GM12878 (cell line): ENCODE data around the gene EHHADH. TPM values are rescaled to one million over a fixed set of nuclear protein-coding genes. Genes with fewer than 3 reads are reported as not detected.

Source experiments
- ATAC-seq: fragments of 200-7000 bp; cut with Tn5 transposase; 3 replicates; pipeline ENCODE4 v1.9.1; 2020; ENCODE audit warnings: mild to moderate bottlenecking, moderate library complexity
- BruUV-seq: library from RNA; stranded (reverse); fragments of 400-500 nt; replicated peaks from 2 replicates; lab custom pipeline; 2021; lab: Mats Ljungman, UMichigan
- CTCF ChIA-PET: fragments of 300-600 bp; sonication (Branson Sonifier 250); formaldehyde crosslinking; extraction: SDS; loops from one replicate; lab custom pipeline; 2021; ENCODE audit warnings: inconsistent platforms; lab: Yijun Ruan, JAX
- POLR2A ChIA-PET: fragments of 350-600 bp; formaldehyde crosslinking; extraction: SDS; loops from one replicate; lab custom pipeline; 2021; ENCODE audit warnings: inconsistent platforms; lab: Charles Lee
- RAD21 ChIA-PET: fragments of 300-600 bp; sonication (Branson Sonifier 250); formaldehyde crosslinking; loops from one replicate; lab custom pipeline; 2023; ENCODE audit warnings: antibody characterized with exemption; ENCODE audit not compliant: unreplicated experiment; lab: Charles Lee
- SMC1A ChIA-PET: fragments of 300-600 bp; sonication (Branson Sonifier 250); formaldehyde crosslinking; loops from one replicate; lab custom pipeline; 2023; ENCODE audit not compliant: unreplicated experiment, uncharacterized antibody; lab: Charles Lee
- DNase-seq: peaks from one replicate; pipeline ENCODE4 v3.0.0-alpha.2; 2011; ENCODE audit warnings: low read depth, low spot score
- FAIRE-seq: peaks from 3 replicates; lab custom pipeline; 2011; peaks lifted over from hg19 to GRCh38; lab: Jason Lieb, UNC
- H2AFZ ChIP-seq: 2 replicates; pipeline ENCODE4 v1.6.0; 2011; ENCODE audit warnings: low read depth, low read length, control low read depth; ENCODE audit not compliant: control insufficient read depth
- H3K27ac ChIP-seq: 2 replicates; pipeline ENCODE4 v1.5.1; 2011; ENCODE audit warnings: control low read depth; ENCODE audit not compliant: control insufficient read depth, insufficient read depth
- H3K27me3 ChIP-seq, 2 experiments: replicated peaks in 1 of 2; 2 replicates each; pipeline versions ENCODE4 v1.6.0 to v1.6.1; 2011; ENCODE audit warnings: low read length in 1 of 2; ENCODE audit not compliant: control insufficient read depth in 2 of 2, insufficient read depth in 2 of 2
- H3K36me3 ChIP-seq, 2 experiments: 2 replicates each; pipeline ENCODE4 v1.5.1; 2011; ENCODE audit warnings: low read length in 1 of 2; ENCODE audit not compliant: control insufficient read depth in 2 of 2, insufficient read depth in 2 of 2
- H3K4me1 ChIP-seq: 2 replicates; pipeline ENCODE4 v1.6.1; 2011; ENCODE audit warnings: mild to moderate bottlenecking, low read length, moderate library complexity, mixed read lengths; ENCODE audit not compliant: control insufficient read depth, insufficient read depth
- H3K4me2 ChIP-seq: 2 replicates; pipeline ENCODE4 v1.6.0; 2011; ENCODE audit warnings: control low read depth; ENCODE audit not compliant: control insufficient read depth, insufficient read depth
- H3K4me3 ChIP-seq: fragments of 200-600 bp; sonication (generic); 2 replicates; pipeline ENCODE4 v1.5.1; 2016
- H3K79me2 ChIP-seq: 2 replicates; pipeline ENCODE4 v1.6.0; 2011; ENCODE audit warnings: low read length; ENCODE audit not compliant: control insufficient read depth, insufficient read depth
- H3K9ac ChIP-seq: 2 replicates; pipeline ENCODE4 v1.8.0; 2011; ENCODE audit warnings: low read length, control low read depth, mixed read lengths; ENCODE audit not compliant: control insufficient read depth, insufficient read depth
- H3K9me3 ChIP-seq: replicated peaks from 3 replicates; pipeline ENCODE4 v1.5.1; 2011; ENCODE audit warnings: mild to moderate bottlenecking, low read length; ENCODE audit not compliant: control insufficient read depth, insufficient read depth
- H4K20me1 ChIP-seq: 2 replicates; pipeline ENCODE4 v1.6.0; 2011; ENCODE audit not compliant: control insufficient read depth, insufficient read depth
- ATF3 ChIP-seq: IDR thresholded peaks from 2 replicates; pipeline ENCODE4 v1.6.1; 2011; ENCODE audit warnings: low read depth, mild to moderate bottlenecking, low read length, moderate library complexity, borderline replicate concordance; ENCODE audit errors: extremely low read depth
- CBFB ChIP-seq: IDR thresholded peaks from 2 replicates; pipeline ENCODE4 v1.6.1; 2016; ENCODE audit warnings: antibody characterized with exemption, low read depth
- EGR1 ChIP-seq, 2 experiments: IDR thresholded peaks; 1 replicate in 1 of 2; 2 replicates in 1 of 2; pipeline ENCODE4 v1.6.1; 2011 to 2012; ENCODE audit warnings: low read depth in 2 of 2, low read length in 2 of 2, borderline replicate concordance in 1 of 2, mild to moderate bottlenecking in 1 of 2, moderate library complexity in 1 of 2
- FOXM1 ChIP-seq: IDR thresholded peaks from 2 replicates; pipeline ENCODE4 v1.6.1; 2012; ENCODE audit warnings: low read depth, mild to moderate bottlenecking, inconsistent platforms, low read length, moderate library complexity
- JUND ChIP-seq: IDR thresholded peaks from 2 replicates; pipeline ENCODE4 v1.6.1; 2012; ENCODE audit warnings: low read depth, mild to moderate bottlenecking, low read length, improper control_type of control experiment, moderate library complexity
- MTA3 ChIP-seq: IDR thresholded peaks from 2 replicates; pipeline ENCODE4 v1.6.1; 2012; ENCODE audit warnings: low read length, inconsistent platforms, borderline replicate concordance
- NFYB ChIP-seq: IDR thresholded peaks from 2 replicates; pipeline ENCODE4 v1.6.1; 2011; ENCODE audit warnings: low read depth, mild to moderate bottlenecking, low read length, improper control_type of control experiment, moderate library complexity; ENCODE audit not compliant: insufficient read depth
- NR2C2 ChIP-seq: IDR thresholded peaks from 2 replicates; pipeline ENCODE4 v1.6.1; 2011; ENCODE audit warnings: borderline replicate concordance, low read depth; ENCODE audit not compliant: control insufficient read depth, insufficient read length
- RB1 ChIP-seq: fragments of 450-650 bp; formaldehyde crosslinking; IDR thresholded peaks from 2 replicates; pipeline ENCODE4 v1.6.1; 2017; ENCODE audit warnings: mild to moderate bottlenecking, borderline replicate concordance
- SIN3A ChIP-seq: IDR thresholded peaks from 2 replicates; pipeline ENCODE4 v1.6.1; 2012; ENCODE audit warnings: low read depth, low read length, improper control_type of control experiment
- WRNIP1 ChIP-seq: IDR thresholded peaks from 2 replicates; pipeline ENCODE4 v1.6.1; 2011; ENCODE audit warnings: low read depth, low read length, improper control_type of control experiment, borderline replicate concordance
- WGBS: methylation state at CpG from one replicate; pipeline ENCODE4 v1.1.6; 2016; ENCODE audit warnings: low lambda C conversion rate; ENCODE audit not compliant: insufficient replicate concordance, insufficient coverage; ENCODE audit errors: missing lambda C conversion rate; 5-methylcytosine and 5-hydroxymethylcytosine counted together
- in situ Hi-C: fragments of 300-500 bp; cut with MboI; formaldehyde crosslinking; loops from 9 replicates; pipeline ENCODE4 v1.14.3; 2018; ENCODE audit warnings: mixed read lengths
- intact Hi-C: fragments of 100-400 bp; cut with micrococcal nuclease; formaldehyde crosslinking; loops from one replicate; pipeline ENCODE4 v1.14.2; 2022; ENCODE audit not compliant: unreplicated experiment
- polyA plus RNA-seq, 11 experiments: library from polyadenylated mRNA; depleted of rRNA in 4 of 11; unstranded in 6 of 11; stranded (reverse) in 5 of 11; fragments of >200 nt; fragmentation: Nextera tagmentation in 4 of 11; fragmentation: Illumina TruSeq in 1 of 11; extraction: Ambion mirVana in 4 of 11; extraction: Trizol in 1 of 11; gene quantifications; 1 replicate in 1 of 11; 2 replicates in 10 of 11; pipeline versions ENCODE4 v1.2.1 to v1.2.3, GENCODE V29; 2011 to 2016; ENCODE audit warnings: inconsistent platforms in 2 of 11, missing spikeins in 2 of 11, low read depth in 1 of 11
- total RNA-seq, 4 experiments: library from RNA; depleted of rRNA in 3 of 4; stranded (reverse); fragments of >200 nt in 3 of 4; fragmentation: Illumina TruSeq in 1 of 4; extraction: Trizol in 1 of 4; gene quantifications; 2 replicates each; pipeline versions ENCODE4 v1.2.1 to v1.2.3, GENCODE V29; 2013 to 2021

EHHADH gene
- total and polyA plus RNA-seq, 10 of the 15 experiments (the other 5 are each of a cell fraction or from before 2014, with no cell fraction given): 0.96 to 8.4 (median 5.3) TPM

GRCh38 chr3:185276415-185276814 is 22.6 kb upstream of the EHHADH start:
- intact Hi-C loops (no loop called here), in situ Hi-C loops (no loop called here)
- no peak overlapping the region for H2AFZ ChIP-seq
- no peak overlapping the region for H3K9ac ChIP-seq
- ChIA-PET CTCF (no interaction called here), POLR2A (no interaction called here), SMC1A (no interaction called here)
- no peaks in the 10 kb centered on the region for H3K79me2 ChIP-seq
- no peaks in the 10 kb centered on the region for H3K27me3 ChIP-seq
- DNase-seq (no peak), ATAC-seq (no peak), FAIRE-seq (no peak)
- no peaks in the 10 kb centered on the region for H3K4me1 ChIP-seq
- no peak overlapping the region for H3K4me2 ChIP-seq
- H3K9me3 ChIP-seq: no peaks in the 10 kb centered on the region
- H3K36me3 ChIP-seq: no peaks in the 10 kb centered on the region
- WGBS: 30% methylated on average over 4 of the region's 4 CpGs
- no peaks in the 10 kb centered on the region for H4K20me1 ChIP-seq
- TF ChIP-seq CBFB (no peak), SIN3A (no peak), ATF3 (no peak), NR2C2 (no peak), RB1 (no peak), FOXM1 (no peak), MTA3 (no peak), EGR1 (IDR thresholded peaks at IDR 0.05; ENCODE audit: borderline replicate concordance in 1 of 2, low read depth in 2 of 2, low read length in 2 of 2) (no peak), NFYB (no peak), JUND (no peak), WRNIP1 (no peak)
- TF ChIP-seq, all 136 proteins: peak for 0
- RAD21 ChIA-PET: no interaction called here
- Histone ChIP-seq H3K27ac (no peak overlapping the region), H3K4me3 (no peak overlapping the region)
- BruUV-seq: no TSS peak
